Stimulated activated CD8-positive, alpha-beta memory T cell treated with anti-CD3 and anti-CD28 coated beads, Interleukin-12 subunit alpha, Interleukin-12 subunit beta, amount 100 ng/mL, for 1 hour (primary cell): Measurements from ENCODE around the gene CSNK1E.

Experiments used
- DNase-seq: peaks from one replicate; pipeline ENCODE4 v3.0.0-alpha.2; 2020; ENCODE audit warnings: low read depth

CSNK1E gene

GRCh38 chr22:38305471-38306448 lies 11.5 kb downstream of the CSNK1E start:
- DNase-seq = no peak

- no peak for DNase-seq
These were observed 12.7 kb downstream of the CSNK1E start for GRCh38 chr22:38304526-38304925.

GRCh38 chr22:38303974-38304373 lies 13.3 kb downstream of the CSNK1E start:
- DNase-seq = no peak

- DNase-seq = no peak
These were observed 14.3 kb downstream of the CSNK1E start for GRCh38 chr22:38302906-38303305.

GRCh38 chr22:38300946-38301345 lies 16.3 kb downstream of the CSNK1E start:
- DNase-seq = no peak

- no peak for DNase-seq
These were observed 16.9 kb downstream of the CSNK1E start for GRCh38 chr22:38300197-38300945.

- DNase-seq = no peak
These were observed 17.5 kb downstream of the CSNK1E start for GRCh38 chr22:38299770-38300102.

GRCh38 chr22:38298312-38299005 lies 18.8 kb downstream of the CSNK1E start:
- DNase-seq = no peak

- DNase-seq = no peak
These were observed 20.9 kb downstream of the CSNK1E start for GRCh38 chr22:38296372-38296771.

- no peak for DNase-seq
These were observed 21.4 kb downstream of the CSNK1E start for GRCh38 chr22:38295863-38296262.

- DNase-seq = no peak
These were observed 21.9 kb downstream of the CSNK1E start for GRCh38 chr22:38295339-38295738.

- no peak for DNase-seq
These were observed 23.0 kb downstream of the CSNK1E start for GRCh38 chr22:38294193-38294592.

- DNase-seq = no peak
These were observed 24.5 kb downstream of the CSNK1E start for GRCh38 chr22:38292694-38293093.

GRCh38 chr22:38291201-38291777 lies 25.9 kb downstream of the CSNK1E start:
- no peak for DNase-seq

- DNase-seq = no peak
These were observed 26.9 kb downstream of the CSNK1E start for GRCh38 chr22:38290347-38290746.

GRCh38 chr22:38289583-38290082 lies 27.6 kb downstream of the CSNK1E start:
- no peak for DNase-seq

GRCh38 chr22:38286915-38287669 lies 30.1 kb downstream of the CSNK1E start:
- DNase-seq = no peak

GRCh38 chr22:38285018-38285417 lies 32.2 kb downstream of the CSNK1E start:
- DNase-seq = no peak

- DNase-seq = no peak
These were observed 33.2 kb downstream of the CSNK1E start for GRCh38 chr22:38284042-38284402.

- DNase-seq = no peak
These were observed 34.8 kb downstream of the CSNK1E start for GRCh38 chr22:38282397-38282796.

- no peak for DNase-seq
These were observed 41.1 kb downstream of the CSNK1E start for GRCh38 chr22:38276166-38276565.
